Gastroesophageal sphincter (tissue), 3 donors: ENCODE data around the gene CIAO3.

Source experiments
- CTCF ChIP-seq, 4 experiments: fragments of 200-600 bp in 2 of 4; fragments of 450-650 bp in 2 of 4; sonication (generic) in 1 of 4; IDR thresholded peaks; one replicate each; pipeline ENCODE4 v1.5.1; 2017 to 2019; ENCODE audit warnings: antibody characterized with exemption in 4 of 4, mild to moderate bottlenecking in 2 of 4, moderate library complexity in 2 of 4
- POLR2A ChIP-seq, 2 donors: fragments of 450-650 bp; IDR thresholded peaks; one replicate each; pipeline ENCODE4 v1.6.1; 2017; ENCODE audit warnings: antibody characterized with exemption in 2 of 2, mild to moderate bottlenecking in 2 of 2, moderate library complexity in 1 of 2

GRCh38 chr16:705431-706188 is 35.2 kb downstream of the CIAO3 start, which contains the start of gene FBXL16:
- no peak for TF ChIP-seq CTCF (IDR thresholded peaks at IDR 0.05)
- TF ChIP-seq POLR2A (IDR thresholded peaks at IDR 0.05), result no peak
